Measurements from ENCODE around the gene DOHH.
"Not testable (repeated sequence)": the region's sequence is repeated elsewhere in the genome, so short reads cannot be mapped to it uniquely, and the experiment has no call there.

The DOHH gene

GRCh38 chr19:3518659-3519058 lies 18.2 kb upstream of the DOHH start:
- no peak for DNase-seq

- no peak for DNase-seq
Measured at GRCh38 chr19:3518255-3518654, 17.8 kb upstream of the DOHH start.

- no peak for DNase-seq
Measured at GRCh38 chr19:3517638-3518037, 17.2 kb upstream of the DOHH start.

- DNase-seq: no peak
Measured at GRCh38 chr19:3516675-3517207, 16.3 kb upstream of the DOHH start.

GRCh38 chr19:3515891-3516422 lies 15.5 kb upstream of the DOHH start:
- no peak for DNase-seq

- no peak for DNase-seq
Measured at GRCh38 chr19:3514930-3515329, 14.5 kb upstream of the DOHH start.

GRCh38 chr19:3513229-3514140 lies 13.0 kb upstream of the DOHH start:
- DNase-seq: no peak

- DNase-seq: no peak
Measured at GRCh38 chr19:3512562-3513228, 12.2 kb upstream of the DOHH start.

- no peak for DNase-seq
Measured at GRCh38 chr19:3511506-3512251, 11.2 kb upstream of the DOHH start.

- DNase-seq: no peak
Measured at GRCh38 chr19:3510727-3511126, 10.3 kb upstream of the DOHH start.

GRCh38 chr19:3509566-3509989 lies 9.1 kb upstream of the DOHH start:
- DNase-seq: no peak

- DNase-seq: no peak
Measured at GRCh38 chr19:3508771-3509535, 8.5 kb upstream of the DOHH start.

GRCh38 chr19:3508121-3508661 lies 7.7 kb upstream of the DOHH start:
- not testable (repeated sequence) for DNase-seq

GRCh38 chr19:3507371-3508120 lies 7.1 kb upstream of the DOHH start:
- DNase-seq: no peak

- DNase-seq: no peak
Measured at GRCh38 chr19:3506384-3507340, 6.2 kb upstream of the DOHH start.

GRCh38 chr19:3505598-3506383 lies 5.3 kb upstream of the DOHH start, which contains the start of gene FZR1:
FZR1 (plus strand) TSS chr19:3506311; CDS start chr19:3522990, 16,679 bp downstream.
- peak; percentile 91 for DNase-seq

- DNase-seq: no peak
Measured at GRCh38 chr19:3504735-3505134, 4.3 kb upstream of the DOHH start.

- no peak for DNase-seq
Measured at GRCh38 chr19:3503036-3503572, 2.6 kb upstream of the DOHH start.

- no peak for DNase-seq
Measured at GRCh38 chr19:3501780-3502179, 1.3 kb upstream of the DOHH start.

Measured in GF-D8 (cell line).